A673 (cell line): ENCODE data around the gene MPI. TPM values are rescaled to one million over a fixed set of nuclear protein-coding genes. Genes with fewer than 3 reads are reported as not detected.

Experiments
- BruUV-seq: library from RNA; stranded (reverse); fragments of 400-500 nt; replicated peaks from 2 replicates; lab custom pipeline; 2021; lab: Mats Ljungman, UMichigan
- CTCF ChIA-PET: fragments of 300-600 bp; sonication (Branson Sonifier 250); formaldehyde crosslinking; loops from one replicate; lab custom pipeline; 2022; ENCODE audit warnings: antibody characterized with exemption; lab: Charles Lee
- POLR2A ChIA-PET: fragments of 300-600 bp; sonication (Branson Sonifier 250); formaldehyde crosslinking; loops from one replicate; lab custom pipeline; 2022; ENCODE audit warnings: antibody characterized with exemption; ENCODE audit not compliant: low non-redundant PET; lab: Charles Lee
- DNase-seq: peaks from one replicate; pipeline ENCODE4 v3.0.0-alpha.2; 2015; ENCODE audit warnings: low spot score
- H3K27ac ChIP-seq: fragments of 200-600 bp; sonication (generic); 2 replicates; pipeline ENCODE4 v1.5.1; 2016; ENCODE audit warnings: mixed run types, low read depth, mild to moderate bottlenecking, mixed read lengths, antibody characterized with exemption, low read length; ENCODE audit not compliant: poor library complexity, severe bottlenecking
- H3K27me3 ChIP-seq: fragments of 200-600 bp; sonication (generic); replicated peaks from 2 replicates; pipeline ENCODE4 v1.6.1; 2017; ENCODE audit warnings: mixed run types, low read depth, mild to moderate bottlenecking, mixed read lengths, antibody characterized with exemption, low read length; ENCODE audit not compliant: insufficient read depth, poor library complexity
- H3K36me3 ChIP-seq: fragments of 200-600 bp; sonication (generic); 2 replicates; pipeline ENCODE4 v1.6.1; 2016; ENCODE audit warnings: mixed run types, mild to moderate bottlenecking, mixed read lengths, antibody characterized with exemption, low read length; ENCODE audit not compliant: insufficient read depth, poor library complexity, severe bottlenecking
- H3K4me1 ChIP-seq: fragments of 200-600 bp; sonication (generic); 2 replicates; pipeline ENCODE4 v1.6.1; 2017; ENCODE audit warnings: mixed run types, mild to moderate bottlenecking, mixed read lengths, antibody characterized with exemption, low read length; ENCODE audit not compliant: insufficient read depth, poor library complexity, severe bottlenecking
- H3K4me3 ChIP-seq: fragments of 200-600 bp; sonication (generic); 2 replicates; pipeline ENCODE4 v1.5.1; 2016; ENCODE audit warnings: low read depth, mixed run types, mild to moderate bottlenecking, mixed read lengths, low read length; ENCODE audit not compliant: poor library complexity, severe bottlenecking
- H3K9me3 ChIP-seq: fragments of 200-600 bp; sonication (generic); 2 replicates; pipeline ENCODE4 v1.6.1; 2016; ENCODE audit warnings: mixed run types, low read depth, mild to moderate bottlenecking, mixed read lengths, antibody characterized with exemption, low read length; ENCODE audit not compliant: poor library complexity, severe bottlenecking
- EZH2 ChIP-seq: fragments of 200-600 bp; sonication (generic); IDR thresholded peaks from 2 replicates; pipeline ENCODE4 v1.6.1; 2017; ENCODE audit warnings: borderline replicate concordance, low read depth, mild to moderate bottlenecking, mixed read lengths, antibody characterized with exemption, low read length; ENCODE audit not compliant: poor library complexity, severe bottlenecking
- intact Hi-C: fragments of 100-400 bp; cut with micrococcal nuclease; formaldehyde crosslinking; loops from one replicate; pipeline ENCODE4 v1.10.0; 2022; ENCODE audit not compliant: unreplicated experiment
- total RNA-seq: library from RNA; stranded (reverse); gene quantifications from 2 replicates; pipeline ENCODE4 v1.2.3, GENCODE V29; 2021
- TF ChIP-seq, protein P1 (sequence below): fragments of 300-800, 200-600 bp; sonication (generic); conservative IDR thresholded peaks from 2 replicates; pipeline ENCODE4 v1.5.1; 2017; ENCODE audit warnings: low read depth, mild to moderate bottlenecking, antibody characterized with exemption, low read length, moderate library complexity, mixed read lengths

Gene MPI
- total RNA-seq, 1 experiment from 2014 or later, result 48.2 TPM

DNA sequence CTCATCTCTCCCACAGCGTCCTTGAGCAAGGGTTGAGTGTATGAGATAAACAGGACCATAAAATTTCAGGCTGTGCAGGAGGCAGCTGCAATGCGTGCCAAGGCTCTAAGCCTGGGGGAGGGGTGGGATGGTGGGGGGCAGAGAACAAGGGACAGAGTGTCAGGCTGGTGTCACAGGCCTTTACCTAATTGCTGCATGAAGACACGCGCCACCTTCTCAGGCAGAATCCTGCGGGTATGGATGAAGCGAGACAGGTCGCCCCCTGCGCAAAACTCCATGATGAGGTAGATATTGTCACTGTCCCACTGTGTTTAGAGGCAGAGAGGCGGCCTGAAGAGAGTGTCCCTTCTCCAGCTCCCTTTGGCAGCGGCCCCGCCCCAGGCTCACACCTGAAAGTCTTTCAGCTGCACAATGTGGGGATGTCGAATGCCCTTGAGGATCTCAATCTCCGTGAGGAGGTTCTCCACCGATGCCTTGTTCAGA is 47.9 kb upstream of the MPI start:
- Histone ChIP-seq H3K9me3 (no peaks in the 10 kb centered on the region), H3K27ac (peak overlapping the region; percentile 86), H3K36me3 (peaks cover 8% of the 10 kb centered on the region), H3K4me3 (peak overlapping the region; percentile 98), H3K27me3 (no peaks in the 10 kb centered on the region), H3K4me1 (peaks cover 8% of the 10 kb centered on the region)
- ChIA-PET POLR2A (interaction anchor here (0.5 kb wide), 1 partner anchor 13 kb away, joined by 3 read pairs; no protein-coding TSS in a partner anchor), CTCF (interaction anchor here (0.6 to 1.0 kb wide), 2 partner anchors 38 to 60 kb away, joined by 3 to 8 read pairs; no protein-coding TSS in a partner anchor)
- DNase-seq, result no peak
- BruUV-seq, result no TSS peak
- TF ChIP-seq, protein P1, sequence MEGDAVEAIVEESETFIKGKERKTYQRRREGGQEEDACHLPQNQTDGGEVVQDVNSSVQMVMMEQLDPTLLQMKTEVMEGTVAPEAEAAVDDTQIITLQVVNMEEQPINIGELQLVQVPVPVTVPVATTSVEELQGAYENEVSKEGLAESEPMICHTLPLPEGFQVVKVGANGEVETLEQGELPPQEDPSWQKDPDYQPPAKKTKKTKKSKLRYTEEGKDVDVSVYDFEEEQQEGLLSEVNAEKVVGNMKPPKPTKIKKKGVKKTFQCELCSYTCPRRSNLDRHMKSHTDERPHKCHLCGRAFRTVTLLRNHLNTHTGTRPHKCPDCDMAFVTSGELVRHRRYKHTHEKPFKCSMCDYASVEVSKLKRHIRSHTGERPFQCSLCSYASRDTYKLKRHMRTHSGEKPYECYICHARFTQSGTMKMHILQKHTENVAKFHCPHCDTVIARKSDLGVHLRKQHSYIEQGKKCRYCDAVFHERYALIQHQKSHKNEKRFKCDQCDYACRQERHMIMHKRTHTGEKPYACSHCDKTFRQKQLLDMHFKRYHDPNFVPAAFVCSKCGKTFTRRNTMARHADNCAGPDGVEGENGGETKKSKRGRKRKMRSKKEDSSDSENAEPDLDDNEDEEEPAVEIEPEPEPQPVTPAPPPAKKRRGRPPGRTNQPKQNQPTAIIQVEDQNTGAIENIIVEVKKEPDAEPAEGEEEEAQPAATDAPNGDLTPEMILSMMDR, result no peak
- no peak for TF ChIP-seq EZH2
- intact Hi-C loops, result loop anchor here (5.0 kb wide), 1 partner anchor 60 kb away; no protein-coding TSS in a partner anchor

DNA sequence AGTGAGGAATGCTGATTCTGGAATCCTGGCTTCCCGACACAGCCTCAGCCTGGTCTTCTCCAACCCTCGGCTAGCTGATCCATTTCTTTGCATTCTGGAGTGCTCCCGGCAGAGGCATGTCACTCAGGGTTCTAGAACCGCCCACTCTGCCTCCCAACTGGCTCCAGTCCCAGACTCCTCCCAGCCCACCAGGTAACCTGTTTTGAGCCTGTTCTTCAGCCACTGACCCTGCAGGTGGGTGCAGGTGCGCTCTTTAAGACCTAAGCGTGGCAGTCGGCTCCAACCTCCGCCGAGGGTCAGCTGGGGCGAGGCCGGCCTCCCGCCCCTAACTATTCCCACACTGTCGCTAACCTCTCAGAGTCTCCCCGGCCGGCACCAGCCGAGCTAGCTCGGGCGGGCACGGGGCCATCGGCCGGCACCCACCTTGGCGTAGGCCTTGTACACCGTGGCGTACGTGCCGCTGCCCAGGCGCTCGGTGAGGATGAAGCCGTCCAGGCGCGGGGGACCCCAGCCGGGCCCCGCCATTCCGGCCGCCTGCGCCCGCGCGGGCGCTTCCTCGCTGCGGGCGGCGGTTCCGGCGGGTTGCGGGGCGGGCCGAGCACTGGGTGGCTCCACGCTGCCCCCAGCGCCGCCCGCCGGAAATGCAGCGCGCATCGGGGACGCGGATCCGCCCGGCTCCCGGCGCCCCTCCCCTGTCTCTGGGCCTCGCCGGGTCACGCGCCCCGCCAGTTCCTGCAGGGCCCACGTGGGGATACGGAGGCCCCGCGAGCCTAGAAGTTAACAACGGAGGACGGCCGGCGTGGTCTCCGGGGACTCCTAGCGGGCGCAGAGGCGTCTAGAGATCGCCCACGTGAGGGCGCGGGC is 47.0 kb upstream of the MPI start, which contains the start of gene ULK3:
Gene ULK3 (minus strand): TSS at position 576 of the 864 bp plus-strand sequence. CDS start 51 bp downstream, at position 525.
- BruUV-seq, result no TSS peak

DNA sequence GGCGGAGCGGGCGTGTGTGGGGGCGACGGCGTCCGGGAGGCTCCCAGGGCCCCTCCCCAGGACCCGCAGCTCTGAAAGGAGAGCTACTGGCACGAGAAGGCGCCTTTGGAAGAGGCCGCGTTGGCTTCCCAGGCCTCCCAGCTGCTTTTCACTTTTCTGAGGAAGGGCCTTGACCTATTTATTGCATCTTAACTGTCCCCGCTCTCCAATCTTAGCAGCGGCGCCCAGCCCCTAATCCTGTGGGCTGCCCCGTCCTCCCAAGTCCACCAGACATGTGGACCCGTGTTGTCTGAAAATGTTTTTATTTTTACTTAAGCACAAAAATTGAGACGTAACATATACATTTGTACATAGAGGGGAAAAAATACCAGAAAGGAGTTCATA is 46.4 kb upstream of the MPI start:
- intact Hi-C loops, result loop anchor here (5.0 kb wide), 1 partner anchor 59 kb away; no protein-coding TSS in a partner anchor
- H3K4me1 ChIP-seq, result peaks cover 8% of the 10 kb centered on the region
- BruUV-seq, result TSS peak; percentile 96
- peak overlapping the region; percentile 98 for H3K4me3 ChIP-seq
- H3K9me3 ChIP-seq, result no peaks in the 10 kb centered on the region
- TF ChIP-seq EZH2, result no peak
- TF ChIP-seq, protein P1, result peak; percentile 31; the same call in 1 of the 2 replicates
- no peak for DNase-seq
- H3K27me3 ChIP-seq, result no peaks in the 10 kb centered on the region
- H3K27ac ChIP-seq, result peak overlapping the region; percentile 78
- ChIA-PET CTCF (interaction anchor here (0.9 kb wide), 1 partner anchor 58 kb away, joined by 3 read pairs; no protein-coding TSS in a partner anchor), POLR2A (no interaction called here)
- peaks cover 12% of the 10 kb centered on the region for H3K36me3 ChIP-seq

More for the DNA sequence above, 47.0 kb upstream of the MPI start, which contains the start of gene ULK3:
- Histone ChIP-seq H3K4me3 (peak within 1 kb of the TSS; percentile 98), H3K27me3 (no peaks in the 10 kb centered on the region), H3K27ac (peak within 1 kb of the TSS; percentile 86), H3K4me1 (peaks cover 8% of the 10 kb centered on the region), H3K9me3 (no peaks in the 10 kb centered on the region), H3K36me3 (peaks cover 8% of the 10 kb centered on the region)
- peak; percentile 94 for DNase-seq
- no peak for TF ChIP-seq EZH2
- TF ChIP-seq, protein P1, result peak; percentile 60
- ChIA-PET CTCF (interaction anchor here (0.6 to 0.9 kb wide), 3 partner anchors 37 to 530 kb away, joined by 3 to 8 read pairs (median 3); no protein-coding TSS in a partner anchor), POLR2A (no interaction called here)
- intact Hi-C loops, result loop anchor here (5.0 kb wide), 1 partner anchor 59 kb away; no protein-coding TSS in a partner anchor
